Upper lobe of left lung (tissue), 6 donors: ENCODE measurements around the gene RAPH1. TPM values are rescaled to one million over a fixed set of nuclear protein-coding genes. Genes with fewer than 3 reads are reported as not detected.

Experiments
- ATAC-seq, 2 donors: fragments of 200-7000 bp; cut with Tn5 transposase; one replicate each; pipeline ENCODE4 v1.9.1; 2022; ENCODE audit warnings: mild to moderate bottlenecking in 2 of 2, moderate library complexity in 2 of 2; ENCODE audit not compliant: low FRiP score in 2 of 2
- DNase-seq, 2 donors: peaks; one replicate each; pipeline ENCODE4 v3.0.0-alpha.2; 2019 to 2020
- H3K27ac ChIP-seq, 4 donors: fragments of 200-600 bp; sonication (generic); one replicate each; pipeline ENCODE4 v1.5.1; 2016 to 2019
- H3K27me3 ChIP-seq, 4 donors: fragments of 200-600 bp; sonication (generic); one replicate each; pipeline ENCODE4 v1.5.1; 2017 to 2019
- H3K36me3 ChIP-seq, 4 donors: fragments of 200-600 bp; sonication (generic); one replicate each; pipeline ENCODE4 v1.5.1; 2016 to 2019
- H3K4me1 ChIP-seq, 4 donors: fragments of 200-600 bp; sonication (generic); one replicate each; pipeline ENCODE4 v1.5.1; 2018 to 2019
- H3K4me3 ChIP-seq, 4 donors: fragments of 200-600 bp; sonication (generic); one replicate each; pipeline ENCODE4 v1.5.1; 2017 to 2019; ENCODE audit warnings: mild to moderate bottlenecking in 2 of 4, moderate library complexity in 1 of 4
- H3K9me3 ChIP-seq, 4 donors: fragments of 200-600 bp; sonication (generic); one replicate each; pipeline ENCODE4 v1.5.1; 2018 to 2019
- CTCF ChIP-seq, 6 experiments: fragments of 450-650 bp in 4 of 6; fragments of 200-600 bp in 2 of 6; sonication (generic) in 2 of 6; IDR thresholded peaks; one replicate each; pipeline ENCODE4 v1.5.1; 2016 to 2019; ENCODE audit warnings: antibody characterized with exemption in 6 of 6
- EP300 ChIP-seq, 4 donors: sonication (generic); formaldehyde crosslinking; IDR thresholded peaks; one replicate each; pipeline ENCODE4 v1.5.1; 2017; ENCODE audit warnings: antibody characterized with exemption in 4 of 4, control low read depth in 2 of 4
- POLR2A ChIP-seq, 4 donors: fragments of 450-650 bp; IDR thresholded peaks; one replicate each; pipeline ENCODE4 v1.5.1; 2016 to 2017; ENCODE audit warnings: antibody characterized with exemption in 4 of 4, mild to moderate bottlenecking in 2 of 4
- POLR2AphosphoS5 ChIP-seq, 2 donors: sonication (generic); formaldehyde crosslinking; IDR thresholded peaks; one replicate each; pipeline ENCODE4 v1.5.1; 2017; ENCODE audit warnings: antibody characterized with exemption in 2 of 2
- WGBS, 2 donors: methylation state at CpG; one replicate each; pipeline ENCODE4 v1.1.5; 2017 to 2018; 5-methylcytosine and 5-hydroxymethylcytosine counted together
- total RNA-seq, 6 donors: library from RNA; depleted of rRNA in 4 of 6; stranded (reverse); fragments of >200 nt in 4 of 6; gene quantifications; one replicate each; pipeline versions ENCODE4 v1.1.0 to v1.2.1, GENCODE V29; 2016 to 2021
- donor health status: DM: no; HTN: no; CAD: no; lungs with moderate emphysema.
- donor health status: DM: no; HTN: yes; CAD: no; lungs with severe emphysema.

Gene RAPH1
- total RNA-seq, 6 donors from 2014 or later, result 52.1 to 144 (median 65.6) TPM

GRCh38 chr2:203352604-203353255 is 182.4 kb downstream of the RAPH1 start:
- H3K4me1 ChIP-seq, result peaks cover 0 to 4% (median 0%) of the 10 kb centered on the region in 4 donors
- H3K9me3 ChIP-seq, result no peaks in the 10 kb centered on the region
- DNase-seq, result no peak
- no peaks in the 10 kb centered on the region for H3K27me3 ChIP-seq
- WGBS, 2 donors, result 87 to 90% methylated on average over 5 of the region's 5 CpGs
- no peak overlapping the region for H3K4me3 ChIP-seq
- H3K27ac ChIP-seq, result no peak overlapping the region
- TF ChIP-seq POLR2A (IDR thresholded peaks at IDR 0.05) (no peak), POLR2AphosphoS5 (IDR thresholded peaks at IDR 0.05) (no peak), CTCF (IDR thresholded peaks at IDR 0.05) (no peak), EP300 (IDR thresholded peaks at IDR 0.05) (no peak)
- no peaks in the 10 kb centered on the region for H3K36me3 ChIP-seq
- ATAC-seq, result no peak

GRCh38 chr2:203347375-203347774 is 187.7 kb downstream of the RAPH1 start:
- DNase-seq, result no peak
- 66 to 71% methylated on average over 4 of the region's 4 CpGs for WGBS, 2 donors
- Histone ChIP-seq H3K27ac (no peak overlapping the region), H3K27me3 (no peaks in the 10 kb centered on the region), H3K9me3 (no peaks in the 10 kb centered on the region), H3K4me3 (no peak overlapping the region), H3K36me3 (peaks cover 0 to 7% (median 3%) of the 10 kb centered on the region in 4 donors), H3K4me1 (no peaks in the 10 kb centered on the region)
- TF ChIP-seq POLR2A (IDR thresholded peaks at IDR 0.05), result no peak
- TF ChIP-seq EP300 (IDR thresholded peaks at IDR 0.05), result no peak
- no peak for TF ChIP-seq CTCF (IDR thresholded peaks at IDR 0.05)
- no peak for TF ChIP-seq POLR2AphosphoS5 (IDR thresholded peaks at IDR 0.05)
- no peak for ATAC-seq

- no peak for DNase-seq
Observed at GRCh38 chr2:203346612-203347011, 188.5 kb downstream of the RAPH1 start.

GRCh38 chr2:203344667-203345066 is 190.4 kb downstream of the RAPH1 start:
- H3K36me3 ChIP-seq, result peaks cover 0 to 7% (median 3%) of the 10 kb centered on the region in 4 donors
- no peak overlapping the region for H3K4me3 ChIP-seq
- TF ChIP-seq EP300 (IDR thresholded peaks at IDR 0.05) (no peak), POLR2AphosphoS5 (IDR thresholded peaks at IDR 0.05) (no peak), POLR2A (IDR thresholded peaks at IDR 0.05) (no peak), CTCF (IDR thresholded peaks at IDR 0.05) (no peak)
- H3K4me1 ChIP-seq, result peaks cover 0 to 15% (median 8%) of the 10 kb centered on the region in 4 donors
- H3K9me3 ChIP-seq, result no peaks in the 10 kb centered on the region
- no peaks in the 10 kb centered on the region for H3K27me3 ChIP-seq
- DNase-seq, result no peak
- 96 to 97% methylated on average over 12 of the region's 12 CpGs for WGBS, 2 donors
- ATAC-seq, result no peak
- H3K27ac ChIP-seq, result no peak overlapping the region

More at GRCh38 chr2:203346612-203347011, 188.5 kb downstream of the RAPH1 start:
- no peak overlapping the region for H3K4me3 ChIP-seq
- ATAC-seq, result no peak
- H3K9me3 ChIP-seq, result no peaks in the 10 kb centered on the region
- peaks cover 0 to 1% (median under 1%) of the 10 kb centered on the region in 4 donors for H3K4me1 ChIP-seq
- 75 to 82% methylated on average over 1 of the region's 1 CpG for WGBS, 2 donors
- no peak for TF ChIP-seq POLR2AphosphoS5 (IDR thresholded peaks at IDR 0.05)
- TF ChIP-seq EP300 (IDR thresholded peaks at IDR 0.05), result no peak
- no peak for TF ChIP-seq CTCF (IDR thresholded peaks at IDR 0.05)
- TF ChIP-seq POLR2A (IDR thresholded peaks at IDR 0.05), result no peak
- H3K27me3 ChIP-seq, result no peaks in the 10 kb centered on the region
- H3K36me3 ChIP-seq, result peaks cover 0 to 7% (median 3%) of the 10 kb centered on the region in 4 donors
- no peak overlapping the region for H3K27ac ChIP-seq

Other genes with a start within 250 kb of the RAPH1 start
- 10 to 100 TPM; 30.3 to 41.6 (median 35.5) TPM for gene ABI2, start 206.9 kb downstream of the RAPH1 start, total RNA-seq
- gene CD28, start 171.3 kb upstream of the RAPH1 start, total RNA-seq, result 1 to 10 TPM in 4 of 6 donors, under 1 TPM in 2; under 0.01 to 3.3 (median 1.4) TPM